GM23338 (cell line): Measurements from ENCODE around the gene ANKS1B. TPM values are rescaled to one million over a fixed set of nuclear protein-coding genes. Genes with fewer than 3 reads are reported as not detected.

ENCODE experiments used
- ATAC-seq: fragments of 200-7000 bp; cut with Tn5 transposase; 3 replicates; pipeline ENCODE4 v1.9.1; 2020
- DNase-seq: peaks from one replicate; pipeline ENCODE4 v3.0.0-alpha.2; 2015; ENCODE audit warnings: low spot score
- H2AFZ ChIP-seq: fragments of 200-600 bp; sonication (generic); 2 replicates; pipeline ENCODE4 v1.8.0; 2016; ENCODE audit warnings: antibody characterized with exemption, mild to moderate bottlenecking, moderate library complexity
- H3F3A ChIP-seq: fragments of 200-600 bp; sonication (generic); replicated peaks from 2 replicates; pipeline ENCODE4 v1.8.0; 2017; ENCODE audit warnings: antibody characterized with exemption, mixed run types, low read depth
- H3K27ac ChIP-seq: fragments of 200-600 bp; sonication (generic); 2 replicates; pipeline ENCODE4 v1.6.1; 2016; ENCODE audit warnings: low read depth
- H3K27me3 ChIP-seq: fragments of 200-600 bp; sonication (generic); 2 replicates; pipeline ENCODE4 v1.8.0; 2016; ENCODE audit warnings: mild to moderate bottlenecking, mixed run types, moderate library complexity; ENCODE audit not compliant: insufficient read depth
- H3K36me3 ChIP-seq: fragments of 200-600 bp; sonication (generic); 2 replicates; pipeline ENCODE4 v1.8.0; 2016; ENCODE audit warnings: mild to moderate bottlenecking; ENCODE audit not compliant: insufficient read depth
- H3K4me1 ChIP-seq: fragments of 200-600 bp; sonication (generic); 2 replicates; pipeline ENCODE4 v1.8.0; 2016; ENCODE audit warnings: mild to moderate bottlenecking, moderate library complexity; ENCODE audit not compliant: insufficient read depth
- H3K4me2 ChIP-seq: fragments of 200-600 bp; sonication (generic); 2 replicates; pipeline ENCODE4 v1.7.1; 2017; ENCODE audit warnings: mixed run types
- H3K4me3 ChIP-seq: fragments of 200-600 bp; sonication (generic); 2 replicates; pipeline ENCODE4 v1.6.1; 2016; ENCODE audit warnings: mixed run types
- H3K79me2 ChIP-seq: fragments of 200-600 bp; sonication (generic); replicated peaks from 2 replicates; pipeline ENCODE4 v1.8.0; 2017; ENCODE audit warnings: mild to moderate bottlenecking; ENCODE audit not compliant: insufficient read depth
- H3K9me2 ChIP-seq: fragments of 200-600 bp; sonication (generic); 2 replicates; pipeline ENCODE4 v1.8.0; 2017; ENCODE audit not compliant: insufficient read depth
- H4K20me1 ChIP-seq: fragments of 200-600 bp; sonication (generic); replicated peaks from 2 replicates; pipeline ENCODE4 v1.8.0; 2017; ENCODE audit warnings: mild to moderate bottlenecking; ENCODE audit not compliant: insufficient read depth
- H3K27ac Mint-ChIP-seq: 2 replicates; pipeline ENCODE4 v1.8.0; 2020; ENCODE audit warnings: inconsistent platforms, mild to moderate bottlenecking, moderate library complexity, mixed read lengths
- H3K27me3 Mint-ChIP-seq: 3 replicates; pipeline ENCODE4 v1.8.0; 2022; ENCODE audit warnings: low read depth, mild to moderate bottlenecking, moderate library complexity, mixed read lengths, inconsistent platforms; ENCODE audit not compliant: insufficient read depth, poor library complexity
- H3K36me3 Mint-ChIP-seq: 3 replicates; pipeline ENCODE4 v1.8.0; 2021; ENCODE audit warnings: low read depth, mild to moderate bottlenecking, inconsistent platforms, moderate library complexity, mixed read lengths
- H3K4me1 Mint-ChIP-seq: 3 replicates; pipeline ENCODE4 v1.8.0; 2020; ENCODE audit warnings: mild to moderate bottlenecking, inconsistent platforms, mixed read lengths
- H3K4me3 Mint-ChIP-seq: 3 replicates; pipeline ENCODE4 v1.8.0; 2021; ENCODE audit warnings: moderate library complexity, mild to moderate bottlenecking, inconsistent platforms, mixed read lengths
- H3K9me3 Mint-ChIP-seq: 3 replicates; pipeline ENCODE4 v1.8.0; 2020; ENCODE audit warnings: moderate library complexity, mild to moderate bottlenecking, inconsistent platforms, mixed read lengths
- CREB1 ChIP-seq: fragments of 250-450 bp; sonication (Bioruptor Pico); IDR thresholded peaks from 2 replicates; pipeline ENCODE4 v1.5.0; 2020; ENCODE audit warnings: low read depth, mild to moderate bottlenecking, moderate library complexity
- CTCF ChIP-seq, 2 experiments: fragments of 200-600 bp in 1 of 2; sonication (generic) in 1 of 2; conservative IDR thresholded peaks; 2 replicates each; pipeline versions ENCODE4 v1.5.1 to v1.6.1; 2016 to 2017; ENCODE audit warnings: antibody characterized with exemption in 2 of 2, low read depth in 2 of 2, mild to moderate bottlenecking in 2 of 2, moderate library complexity in 1 of 2
- ETS1 ChIP-seq: IDR thresholded peaks from 2 replicates; pipeline ENCODE4 v1.6.1; 2016; ENCODE audit warnings: antibody characterized with exemption
- EZH2 ChIP-seq: fragments of 200-600 bp; sonication (generic); IDR thresholded peaks from one replicate; pipeline ENCODE4 v1.8.0; 2017; ENCODE audit warnings: antibody characterized with exemption, mild to moderate bottlenecking, low read depth; ENCODE audit not compliant: unreplicated experiment
- EZH2phosphoT487 ChIP-seq: fragments of 200-600 bp; sonication (generic); IDR thresholded peaks from one replicate; pipeline ENCODE4 v1.8.1; 2018; ENCODE audit warnings: antibody characterized with exemption; ENCODE audit not compliant: unreplicated experiment
- JUNB ChIP-seq: IDR thresholded peaks from one replicate; pipeline ENCODE4 v1.6.1; 2016; ENCODE audit warnings: antibody characterized with exemption; ENCODE audit not compliant: unreplicated experiment
- NANOG ChIP-seq: IDR thresholded peaks from 2 replicates; pipeline ENCODE4 v1.6.1; 2016; ENCODE audit warnings: antibody characterized with exemption, borderline replicate concordance
- POLR2AphosphoS5 ChIP-seq: IDR thresholded peaks from 2 replicates; pipeline ENCODE4 v1.6.1; 2016; ENCODE audit warnings: antibody characterized with exemption, low read depth
- REST ChIP-seq: IDR thresholded peaks from one replicate; pipeline ENCODE4 v1.6.1; 2018; ENCODE audit warnings: antibody characterized with exemption; ENCODE audit not compliant: unreplicated experiment
- STAT1 ChIP-seq: IDR thresholded peaks from one replicate; pipeline ENCODE4 v1.6.1; 2016; ENCODE audit warnings: antibody characterized with exemption; ENCODE audit not compliant: unreplicated experiment
- ZNF114 ChIP-seq: fragments of 250-450 bp; sonication (Bioruptor Pico); IDR thresholded peaks from 2 replicates; pipeline ENCODE4 v1.5.0; 2020; ENCODE audit warnings: mild to moderate bottlenecking, moderate library complexity
- ZNF331 ChIP-seq: fragments of 250-450 bp; sonication (Bioruptor Pico); IDR thresholded peaks from 2 replicates; pipeline ENCODE4 v1.5.0; 2020; ENCODE audit warnings: low read depth, mild to moderate bottlenecking, moderate library complexity
- ZNF462 ChIP-seq: fragments of 250-450 bp; sonication (Bioruptor Pico); IDR thresholded peaks from 2 replicates; pipeline ENCODE4 v1.5.0; 2020; ENCODE audit warnings: mild to moderate bottlenecking, moderate library complexity
- polyA plus RNA-seq: library from polyadenylated mRNA; unstranded; fragments of >200 nt; fragmentation: Nextera tagmentation; extraction: Ambion mirVana; gene quantifications from 2 replicates; pipeline ENCODE4 v1.2.1, GENCODE V29; 2016
- total RNA-seq: library from RNA; depleted of rRNA; stranded (reverse); fragments of >200 nt; shearing (Covaris generic); gene quantifications from 2 replicates; pipeline ENCODE4 v1.2.3, GENCODE V29; 2014

Gene ANKS1B
- total and polyA plus RNA-seq, 2 experiments from 2014 or later: 4.3 to 5.8 TPM

- Histone ChIP-seq H3F3A (no peaks in the 10 kb centered on the region), H3K4me1 (no peaks in the 10 kb centered on the region), H3K79me2 (no peaks in the 10 kb centered on the region), H3K36me3 (no peaks in the 10 kb centered on the region), H3K9me2 (0 out of 2 replicates have a peak, but pooled peaks cover 5% of the 10 kb centered on the region), H3K27me3 (no peaks in the 10 kb centered on the region), H3K27ac (no peak overlapping the region), H3K4me2 (no peak overlapping the region), H3K4me3 (no peak overlapping the region), H4K20me1 (no peaks in the 10 kb centered on the region), H2AFZ (no peak overlapping the region)
- H3K27me3 Mint-ChIP-seq: no peaks in the 10 kb centered on the region
- TF ChIP-seq NANOG: no peak
- TF ChIP-seq EZH2: no peak
- TF ChIP-seq JUNB: no peak
- TF ChIP-seq ZNF114 (CRISPR knock-in tag): no peak
- no peak for TF ChIP-seq POLR2AphosphoS5
- no peak for TF ChIP-seq ZNF331 (CRISPR knock-in tag)
- no peak for TF ChIP-seq ZNF462
- TF ChIP-seq ETS1: no peak
- TF ChIP-seq CTCF (conservative IDR thresholded peaks at IDR 0.05; ENCODE audit: low read depth in 2 of 2): no peak
- TF ChIP-seq REST: no peak
- no peak for TF ChIP-seq CREB1 (CRISPR knock-in tag)
- TF ChIP-seq STAT1: no peak
- TF ChIP-seq EZH2phosphoT487: no peak
- H3K36me3 Mint-ChIP-seq: no peaks in the 10 kb centered on the region
- DNase-seq: no peak
- ATAC-seq: no peak
- no peaks in the 10 kb centered on the region for H3K9me3 Mint-ChIP-seq
- no peak overlapping the region; the same call in 1 of the 2 replicates for H3K27ac Mint-ChIP-seq
- no peaks in the 10 kb centered on the region for H3K4me1 Mint-ChIP-seq
- H3K4me3 Mint-ChIP-seq: no peak overlapping the region
Observed at GRCh38 chr12:99906786-99907579, 77.8 kb downstream of the ANKS1B start.
